ENCODE data around the gene ASCC3.

The ASCC3 gene

GRCh38 chr6:100633096-100633777 is 247.9 kb downstream of the ASCC3 start:
- peak; percentile 69 for DNase-seq

DNA sequence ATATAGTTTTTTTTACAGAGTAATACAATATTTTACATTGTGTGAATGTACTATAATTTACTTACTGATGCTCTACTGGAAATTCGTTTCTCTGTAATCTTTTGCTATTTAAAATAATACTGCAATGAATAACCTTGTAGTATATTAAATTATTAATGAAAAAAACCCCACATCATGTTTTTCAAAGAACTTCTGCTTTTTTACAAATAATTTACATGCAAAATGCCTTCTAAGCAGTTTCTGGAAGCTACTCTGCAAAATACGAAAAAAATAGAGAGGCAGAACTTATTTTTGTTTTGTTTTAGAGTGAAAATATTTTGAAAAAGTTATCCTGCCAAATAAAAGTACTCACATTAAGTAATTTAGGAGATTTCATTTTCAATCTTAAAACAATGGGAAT is 250.6 kb downstream of the ASCC3 start:
- DNase-seq = no peak

DNA sequence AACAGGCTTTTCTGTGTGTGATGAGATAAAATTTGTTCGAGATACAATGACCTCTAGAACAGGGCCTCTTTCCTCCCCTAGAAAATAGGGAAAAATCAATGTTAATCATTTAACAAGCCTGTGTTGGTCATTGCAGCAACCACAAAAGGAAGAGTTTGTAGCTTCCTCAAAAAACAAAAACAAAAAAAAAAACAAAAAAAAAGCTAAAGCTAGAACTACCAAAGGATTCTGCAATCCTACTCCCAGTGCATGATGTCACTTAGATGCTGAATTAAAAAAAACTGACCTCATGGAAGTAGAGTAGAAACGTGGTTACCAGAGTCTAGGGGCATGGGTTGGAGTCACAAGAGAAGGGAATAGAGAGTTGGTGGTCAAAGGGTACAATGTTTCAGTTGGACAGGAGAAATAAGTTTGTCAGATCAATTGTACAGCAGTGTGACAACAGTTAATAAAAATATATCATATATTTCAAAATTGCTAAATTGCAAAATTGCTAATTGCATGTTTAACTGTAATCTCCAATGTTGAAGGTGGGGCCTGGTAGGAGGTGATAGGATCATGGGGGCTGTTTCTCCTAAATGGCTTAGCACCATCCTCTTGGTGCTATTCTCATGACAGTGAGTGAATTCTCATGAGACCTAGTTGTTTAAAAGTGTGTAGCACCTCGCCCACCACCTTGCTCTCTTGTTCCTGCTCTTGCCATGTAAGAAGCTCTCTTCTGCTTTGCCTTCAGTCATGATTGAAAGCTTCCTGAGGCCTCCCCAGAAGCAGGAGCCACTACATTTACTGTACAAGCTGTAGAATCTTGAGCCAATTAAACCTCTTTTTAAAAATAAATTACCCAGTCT is 253.0 kb downstream of the ASCC3 start:
- DNase-seq = no peak

- DNase-seq = no peak
Measured at GRCh38 chr6:100626721-100627120, 254.4 kb downstream of the ASCC3 start.

DNA sequence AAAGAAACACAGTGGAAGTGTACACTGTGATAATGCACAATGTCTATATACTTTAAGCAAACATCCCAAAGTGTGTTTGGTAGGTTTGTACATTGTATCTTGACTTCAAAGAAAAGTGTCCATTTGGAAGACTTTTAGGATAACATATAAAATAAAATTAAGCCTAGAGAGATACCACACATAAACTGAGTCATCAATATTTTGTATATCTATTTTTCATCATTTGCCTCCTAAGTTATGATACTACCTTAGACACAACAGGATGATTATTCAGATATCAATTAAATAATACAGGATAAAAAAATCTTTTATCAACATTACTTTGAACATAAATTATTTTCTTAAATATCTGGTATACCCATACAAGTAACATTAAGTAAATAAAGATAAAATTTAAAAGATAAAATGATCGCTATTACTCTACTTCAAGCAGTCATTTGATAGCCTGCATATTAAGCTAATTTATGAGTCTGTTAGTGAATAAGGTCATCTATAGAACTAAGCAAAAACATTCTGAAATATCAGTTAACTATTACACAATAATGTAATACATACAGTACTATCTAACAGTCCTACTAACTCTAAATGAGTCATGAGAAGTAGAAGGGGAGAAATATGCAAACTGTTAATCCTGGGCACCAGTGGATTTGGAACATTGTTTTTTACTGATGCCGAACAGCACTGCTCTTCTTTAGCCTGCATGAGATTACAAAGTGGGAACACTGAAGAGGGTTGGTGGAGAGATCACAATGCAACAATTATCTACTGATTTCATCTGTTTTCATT is 258.0 kb downstream of the ASCC3 start:
- DNase-seq = no peak

DNA sequence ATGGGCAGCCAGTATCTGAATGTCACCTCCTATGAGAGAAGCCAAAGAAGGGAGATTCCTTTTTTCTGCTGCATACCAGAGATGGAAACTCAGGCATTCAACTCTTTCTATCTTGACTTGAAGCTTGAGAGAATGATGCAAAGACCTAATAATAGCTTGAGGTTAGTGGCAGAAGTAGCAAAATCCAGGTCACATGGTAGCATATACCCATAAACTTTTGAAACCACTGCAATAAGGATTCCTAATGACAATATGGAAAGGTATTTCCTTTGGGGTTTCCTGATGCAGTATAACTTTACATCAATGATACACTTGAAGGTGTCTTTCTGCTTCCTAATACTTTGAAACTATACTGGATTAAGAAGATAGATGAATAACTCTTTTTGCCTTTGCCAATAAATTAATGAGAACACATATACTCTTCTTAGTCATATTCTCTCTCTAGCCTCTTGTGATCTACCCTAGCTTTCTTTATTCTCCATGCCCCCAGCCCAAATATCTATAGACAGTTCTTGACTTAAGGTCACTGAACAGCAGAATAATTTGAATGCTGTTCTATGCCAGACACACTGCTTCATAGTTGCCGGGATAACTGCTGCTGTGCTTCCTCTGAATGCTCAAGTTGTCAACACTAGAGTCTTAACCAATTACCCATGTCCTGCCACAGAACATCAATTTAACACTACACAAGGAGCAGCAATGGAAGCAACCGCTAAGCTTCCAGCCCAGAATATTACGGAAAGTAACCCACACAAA is 260.9 kb downstream of the ASCC3 start:
- no peak for DNase-seq

- DNase-seq = no peak
Measured at GRCh38 chr6:100618351-100618671, 262.8 kb downstream of the ASCC3 start.

- no peak for DNase-seq
Measured at GRCh38 chr6:100617633-100618350, 263.3 kb downstream of the ASCC3 start.

DNA sequence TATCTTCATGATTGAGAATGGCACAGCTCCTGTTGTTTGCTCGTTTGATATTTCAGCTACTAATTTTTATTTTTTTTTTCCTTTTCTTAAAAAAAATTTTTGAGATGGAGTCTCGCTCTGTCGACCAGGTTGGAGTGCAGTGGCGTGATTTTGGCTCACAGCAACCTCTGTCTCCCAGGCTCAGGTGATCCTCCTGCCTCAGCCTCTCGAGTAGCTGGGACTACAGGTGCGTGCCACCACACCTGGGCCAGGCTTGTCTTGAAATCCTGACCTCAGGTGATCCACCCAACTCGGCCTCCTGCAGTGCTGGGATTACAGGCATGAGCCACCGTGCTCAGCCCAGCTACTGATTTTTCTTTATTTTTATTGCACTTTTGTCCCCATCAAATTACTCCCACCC is 266.2 kb downstream of the ASCC3 start:
- DNase-seq = no peak

- DNase-seq = no peak
Measured at GRCh38 chr6:100614386-100614785, 266.7 kb downstream of the ASCC3 start.

DNA sequence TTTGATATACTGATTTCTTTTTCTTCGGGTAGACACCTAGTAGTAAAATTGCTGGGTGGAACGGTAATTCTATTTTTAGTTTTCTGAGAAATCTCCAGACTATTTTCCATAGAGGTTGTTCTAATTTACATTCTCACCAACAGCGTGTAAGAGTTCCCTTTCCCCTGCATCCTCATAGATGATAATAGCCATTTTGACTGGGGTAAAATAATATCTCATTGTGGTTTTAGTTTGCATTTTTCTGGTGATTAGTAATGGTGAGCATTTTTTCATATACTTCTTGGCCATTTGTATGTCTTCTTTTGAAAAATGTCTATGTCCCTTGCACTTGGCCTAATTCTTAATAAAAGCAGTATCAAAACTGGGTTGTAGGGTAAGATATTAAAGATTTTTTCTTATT is 267.5 kb downstream of the ASCC3 start:
- no peak for DNase-seq

- DNase-seq = no peak
Measured at GRCh38 chr6:100612094-100612493, 269.0 kb downstream of the ASCC3 start.

- no peak for DNase-seq
Measured at GRCh38 chr6:100599088-100599770, 281.9 kb downstream of the ASCC3 start.

- no peak for DNase-seq
Measured at GRCh38 chr6:100595456-100595855, 285.7 kb downstream of the ASCC3 start.

DNA sequence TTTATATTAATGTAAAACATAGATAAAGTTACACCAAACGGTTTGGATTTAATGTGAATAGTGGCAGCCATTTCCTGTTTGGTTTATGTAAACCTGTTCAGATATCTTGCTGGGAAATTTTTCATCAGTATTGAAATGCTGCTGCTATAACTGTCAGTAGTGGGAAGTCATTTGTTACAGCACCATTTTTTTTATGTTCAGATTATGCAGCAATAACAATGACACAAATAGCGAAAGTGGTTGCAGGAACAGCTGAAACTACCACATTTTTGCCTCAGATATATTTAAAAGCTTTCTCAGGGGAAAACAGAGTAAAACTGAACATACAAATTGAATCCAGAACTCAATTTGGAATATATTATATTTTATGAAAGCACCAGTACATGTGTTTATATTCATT is 287.6 kb downstream of the ASCC3 start:
- no peak for DNase-seq

GRCh38 chr6:100592929-100593328 is 288.2 kb downstream of the ASCC3 start:
- no peak for DNase-seq

- no peak for DNase-seq
Measured at GRCh38 chr6:100577425-100577824, 303.7 kb downstream of the ASCC3 start.

- DNase-seq = no peak
Measured at GRCh38 chr6:100575921-100576320, 305.2 kb downstream of the ASCC3 start.

DNA sequence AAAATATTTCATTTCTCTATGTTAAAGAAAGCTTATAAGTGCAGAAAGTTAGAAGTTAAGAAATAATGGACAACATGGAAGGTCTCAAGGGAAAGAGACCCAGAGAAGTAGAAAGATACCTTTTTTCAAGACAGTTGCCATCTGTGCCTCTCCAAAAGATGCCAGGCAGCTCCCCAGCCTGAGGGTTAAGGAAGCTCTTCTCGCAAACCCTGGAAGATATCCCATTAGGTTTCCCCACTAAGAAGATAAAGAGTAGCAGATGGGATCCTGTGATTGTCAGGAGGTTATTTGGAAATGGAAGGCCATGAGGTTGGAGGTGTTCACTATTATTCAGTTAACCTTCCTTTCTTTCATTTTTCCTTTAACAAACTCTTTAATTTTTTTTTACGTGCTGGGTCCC is 306.3 kb downstream of the ASCC3 start:
- no peak for DNase-seq

DNA sequence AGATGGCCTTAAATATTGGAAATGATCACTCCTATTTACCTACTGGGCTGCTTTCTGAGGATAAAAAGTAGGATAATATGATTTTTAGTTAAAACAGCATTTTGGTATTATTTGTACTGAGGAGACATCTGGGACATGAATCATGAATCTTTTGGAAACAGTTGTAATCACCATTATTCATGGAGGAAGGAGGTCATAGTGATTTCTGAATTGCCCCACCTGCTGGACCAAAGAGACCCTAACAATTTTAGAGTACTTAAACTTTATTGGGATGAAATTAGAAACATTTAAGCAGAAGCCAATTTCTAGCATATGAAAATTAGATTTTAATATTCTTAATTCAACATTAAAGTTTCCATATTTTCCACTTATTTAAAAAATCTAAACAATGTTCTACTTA is 308.0 kb downstream of the ASCC3 start:
- DNase-seq = peak; percentile 32

GRCh38 chr6:100568255-100568654 is 312.9 kb downstream of the ASCC3 start:
- DNase-seq = no peak

DNA sequence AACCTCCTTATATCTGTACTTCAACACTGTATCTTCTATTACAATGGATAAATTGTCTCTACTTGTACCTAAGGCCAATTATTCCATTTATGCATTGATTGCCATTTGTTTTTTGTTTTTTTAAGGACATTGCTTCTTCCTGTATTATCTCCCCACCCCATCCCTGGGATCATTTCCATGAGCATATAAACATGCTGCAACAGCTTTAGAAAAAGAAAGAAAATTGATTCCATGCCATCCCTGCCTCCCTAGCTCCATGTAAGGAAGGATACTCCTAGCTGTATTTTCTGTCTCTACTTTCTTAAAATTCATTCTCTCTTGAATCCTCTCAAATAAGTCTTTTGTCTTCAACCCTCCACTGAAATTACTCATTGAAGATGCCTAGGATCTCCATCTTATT is 314.6 kb downstream of the ASCC3 start:
- no peak for DNase-seq
